Transverse colon (tissue), 4 donors: ENCODE measurements around the gene ZFP1.
"Not testable (repeated sequence)": the region's sequence is repeated elsewhere in the genome, so short reads cannot be mapped to it uniquely, and the experiment has no call there.

Source experiments
- CTCF ChIP-seq, 5 experiments: fragments of 200-600 bp in 3 of 5; fragments of 450-650 bp in 2 of 5; sonication (generic) in 3 of 5; IDR thresholded peaks; 1 replicate in 2 of 5; 2 replicates in 3 of 5; pipeline ENCODE4 v1.5.1; 2016 to 2017; ENCODE audit warnings: antibody characterized with exemption in 5 of 5, inconsistent platforms in 3 of 5, mild to moderate bottlenecking in 2 of 5, moderate library complexity in 1 of 5
- EP300 ChIP-seq: sonication (generic); formaldehyde crosslinking; IDR thresholded peaks from one replicate; pipeline ENCODE4 v1.6.1; 2017; ENCODE audit warnings: antibody characterized with exemption, low read depth
- POLR2A ChIP-seq: fragments of 450-650 bp; IDR thresholded peaks from one replicate; pipeline ENCODE4 v1.6.1; 2016; ENCODE audit warnings: antibody characterized with exemption, mild to moderate bottlenecking, moderate library complexity
- POLR2AphosphoS5 ChIP-seq, 3 donors: sonication (generic); formaldehyde crosslinking; IDR thresholded peaks; one replicate each; pipeline ENCODE4 v1.6.1; 2016; ENCODE audit warnings: antibody characterized with exemption in 3 of 3

GRCh38 chr16:75211286-75211685, 63.0 kb downstream of the ZFP1 start:
- TF ChIP-seq POLR2AphosphoS5 (IDR thresholded peaks at IDR 0.05); POLR2A; CTCF (IDR thresholded peaks at IDR 0.05); EP300: not testable (repeated sequence)
